ENCODE measurements around the gene UBR1. TPM values are rescaled to one million over a fixed set of nuclear protein-coding genes. Genes with fewer than 3 reads are reported as not detected.

UBR1 gene
- total RNA-seq, 2 experiments from 2014 or later = 27.3 to 29.2 TPM

DNA sequence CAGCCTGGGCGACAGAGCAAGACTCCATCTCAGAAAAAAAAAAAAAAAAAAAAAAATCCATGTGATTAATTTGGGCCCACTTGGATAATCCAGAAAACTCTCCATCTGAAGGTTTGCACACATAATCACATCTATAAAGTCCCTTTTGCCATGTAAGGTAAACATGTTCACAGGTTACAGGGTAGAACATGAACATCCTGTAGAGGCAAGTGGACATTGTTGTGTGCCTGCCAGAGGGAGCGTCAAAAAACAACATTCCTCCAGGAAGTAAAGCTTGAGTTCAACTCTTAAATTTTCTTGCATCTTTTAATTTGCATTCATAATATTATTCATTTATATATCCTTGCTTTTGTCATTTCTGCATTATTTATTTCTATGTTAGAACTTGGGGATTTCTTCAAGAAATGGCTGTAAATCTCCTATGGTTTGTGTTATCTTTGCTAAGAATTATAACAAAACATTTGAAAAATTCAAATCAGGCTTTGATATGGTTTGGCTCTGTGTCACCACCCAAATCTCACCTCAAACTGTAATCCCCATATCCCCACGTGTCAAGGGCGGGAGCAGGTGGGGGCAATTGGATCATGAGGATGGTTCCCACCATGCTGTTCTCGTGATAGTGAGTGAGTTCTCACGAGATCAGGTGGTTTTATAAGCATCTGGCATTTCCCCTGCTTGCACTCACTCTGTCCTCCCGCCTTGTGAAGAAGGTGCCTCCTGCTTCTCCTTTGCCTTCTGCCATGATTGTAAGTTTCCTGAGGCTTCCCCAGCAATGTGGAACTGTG is 173.9 kb downstream of the UBR1 start:
- POLR2A ChIA-PET = no interaction called here
- Mint-ChIP-seq H3K4me3 (no peak overlapping the region), H3K9me3 (no peaks in the 10 kb centered on the region), H3K36me3 (ENCODE audit: low read depth) (no peaks in the 10 kb centered on the region), H3K27ac (no peak overlapping the region), H3K27me3 (no peaks in the 10 kb centered on the region), H3K4me1 (ENCODE audit: low read depth) (no peaks in the 10 kb centered on the region)
- intact Hi-C loops (cut with micrococcal nuclease) = no loop called here
- TF ChIP-seq CTCF (IDR thresholded peaks at IDR 0.05) = no peak
- CTCF ChIA-PET = no interaction called here
- DNase-seq = no peak
- no peak for ATAC-seq

GRCh38 chr15:42929306-42929848 is 176.5 kb downstream of the UBR1 start:
- ChIA-PET POLR2A (no interaction called here), CTCF (interaction anchor here (2.1 kb wide), 1 partner anchor 22 kb away, joined by 6 read pairs; no protein-coding TSS in a partner anchor)
- ATAC-seq (no peak), DNase-seq (no peak)
- no peak for TF ChIP-seq CTCF (IDR thresholded peaks at IDR 0.05)
- no peaks in the 10 kb centered on the region for H3K27me3 Mint-ChIP-seq
- no peaks in the 10 kb centered on the region for H3K36me3 Mint-ChIP-seq (ENCODE audit: low read depth)
- no peaks in the 10 kb centered on the region for H3K9me3 Mint-ChIP-seq
- H3K4me1 Mint-ChIP-seq (ENCODE audit: low read depth) = no peaks in the 10 kb centered on the region
- H3K27ac Mint-ChIP-seq = no peak overlapping the region
- no peak overlapping the region for H3K4me3 Mint-ChIP-seq
- intact Hi-C loops (cut with micrococcal nuclease) = loop anchor here (5.0 kb wide), 2 partner anchors 202 to 227 kb away; no protein-coding TSS in a partner anchor

DNA sequence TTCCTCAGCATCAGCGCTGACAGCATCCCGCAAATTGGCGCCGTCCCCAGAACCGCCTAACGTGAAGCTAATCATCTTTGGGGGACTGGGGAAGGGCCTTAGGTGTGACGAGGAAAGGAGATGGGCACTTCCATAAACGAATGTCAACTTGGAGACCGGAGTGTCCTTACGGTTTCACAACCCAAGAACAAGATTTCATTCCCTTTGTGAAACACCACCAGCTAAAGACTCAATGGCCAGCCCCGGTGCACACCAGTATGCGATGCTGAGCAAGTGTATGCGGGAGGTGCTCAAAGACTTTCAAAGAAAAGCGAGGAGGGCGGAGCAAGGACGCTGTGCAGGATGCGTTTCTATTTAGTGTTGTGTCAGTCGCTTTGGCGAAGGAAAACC is 184.5 kb downstream of the UBR1 start:
- ATAC-seq = peak; percentile 25
- peaks cover 24% of the 10 kb centered on the region for H3K4me1 Mint-ChIP-seq (ENCODE audit: low read depth)
- ChIA-PET CTCF (interaction anchor here (1.0 to 2.4 kb wide), 3 partner anchors 13 to 246 kb away, joined by 3 to 8 read pairs (median 3); no protein-coding TSS in a partner anchor), POLR2A (interaction anchor here (0.9 kb wide), 1 partner anchor 185 kb away, joined by 4 read pairs; the partner anchor contains the start of gene CDAN1)
- TF ChIP-seq CTCF (IDR thresholded peaks at IDR 0.05) = no peak
- no peaks in the 10 kb centered on the region for H3K27me3 Mint-ChIP-seq
- H3K9me3 Mint-ChIP-seq = no peaks in the 10 kb centered on the region
- H3K4me3 Mint-ChIP-seq = peak overlapping the region; percentile 92
- no peaks in the 10 kb centered on the region for H3K36me3 Mint-ChIP-seq (ENCODE audit: low read depth)
- H3K27ac Mint-ChIP-seq = peak overlapping the region; percentile 91
- intact Hi-C loops (cut with micrococcal nuclease) = loop anchor here (5.0 kb wide), 1 partner anchor 124 kb away; no protein-coding TSS in a partner anchor
- peak; percentile 64 for DNase-seq

- no peaks in the 10 kb centered on the region for H3K36me3 Mint-ChIP-seq (ENCODE audit: low read depth)
- peak; percentile 97 for DNase-seq
- peaks cover 29% of the 10 kb centered on the region for H3K4me1 Mint-ChIP-seq (ENCODE audit: low read depth)
- ChIA-PET POLR2A (interaction anchor here (0.6 to 1.5 kb wide), 2 partner anchors 124 to 184 kb away, joined by 3 read pairs; partner anchors contain the start of gene CDAN1), CTCF (interaction anchor here (1.0 to 2.4 kb wide), 2 partner anchors 120 to 245 kb away, joined by 3 to 8 read pairs; no protein-coding TSS in a partner anchor)
- H3K27me3 Mint-ChIP-seq = no peaks in the 10 kb centered on the region
- peak within 1 kb of the TSS; percentile 91 for H3K27ac Mint-ChIP-seq
- peak within 1 kb of the TSS; percentile 92 for H3K4me3 Mint-ChIP-seq
- no peak for TF ChIP-seq CTCF (IDR thresholded peaks at IDR 0.05)
- ATAC-seq = peak; percentile 96
- no peaks in the 10 kb centered on the region for H3K9me3 Mint-ChIP-seq
- intact Hi-C loops (cut with micrococcal nuclease) = loop anchor here (5.0 kb wide), 1 partner anchor 123 kb away; no protein-coding TSS in a partner anchor
Measured at GRCh38 chr15:42920519-42921341, 185.1 kb downstream of the UBR1 start, which contains the start of gene TTBK2. TTBK2 (minus strand) TSS chr15:42920778; CDS start chr15:42878617, 42,161 bp downstream.

All from activated CD8-positive, alpha-beta T cell treated with anti-CD3 and anti-CD28 coated beads for 36 hours (primary cell).